ENCODE measurements around the gene RAB1B. TPM values are rescaled to one million over a fixed set of nuclear protein-coding genes. Genes with fewer than 3 reads are reported as not detected.

Gene RAB1B
- total and polyA plus RNA-seq, 4 donors = 78.6 to 203 (median 168) TPM

- H3K4me1 ChIP-seq (ENCODE audit: control insufficient read depth in 5 of 5, insufficient read depth in 5 of 5, low read length in 5 of 5) = peaks cover 0 to 22% (median 12%) of the 10 kb centered on the region in 5 donors
- no peak for ATAC-seq (ENCODE audit: insufficient read depth, low FRiP score)
- H3K9ac ChIP-seq (ENCODE audit: insufficient read depth in 1 of 2, low read length in 2 of 2) = peak overlapping the region; percentile 69 to 96
- peak overlapping the region; percentile 93 to 97 for H3K27ac ChIP-seq (ENCODE audit: low read depth in 1 of 2, low read length in 1 of 2)
- DNase-seq = peak in 2 of 3 donors; percentile 29 to 31
- peaks cover 3 to 17% (median 10%) of the 10 kb centered on the region in 4 donors for H3K36me3 ChIP-seq (ENCODE audit: control insufficient read depth in 4 of 4, insufficient read depth in 4 of 4, low read length in 4 of 4)
- 40 to 45% methylated on average over 20 of the region's 20 CpGs for WGBS, 2 donors
- peak overlapping the region; percentile 90 for H3K4me3 ChIP-seq
- H3K27me3 ChIP-seq (ENCODE audit: control insufficient read depth in 3 of 3, insufficient read depth in 3 of 3, low read length in 2 of 3) = peaks cover 0 to 14% (median 14%) of the 10 kb centered on the region in 3 donors
- no peak for TF ChIP-seq CTCF (IDR thresholded peaks at IDR 0.05; ENCODE audit: control extremely low read depth, extremely low read depth)
- H3K9me3 ChIP-seq (ENCODE audit: control insufficient read depth in 4 of 4, insufficient read depth in 3 of 4, low read length in 3 of 4) = no peaks in the 10 kb centered on the region
Observed at GRCh38 chr11:66287889-66288670, 19.6 kb downstream of the RAB1B start.

GRCh38 chr11:66288671-66289547, 20.5 kb downstream of the RAB1B start, which contains the start of gene YIF1A:
YIF1A (minus strand) TSS chr11:66289143; CDS start chr11:66288985, 158 bp downstream.
- DNase-seq (peak; percentile 99 to 100 (median 100)), ATAC-seq (ENCODE audit: insufficient read depth, low FRiP score) (peak; percentile 96)
- peaks cover 3 to 15% (median 10%) of the 10 kb centered on the region in 4 donors for H3K36me3 ChIP-seq (ENCODE audit: control insufficient read depth in 4 of 4, insufficient read depth in 4 of 4, low read length in 4 of 4)
- H3K27me3 ChIP-seq (ENCODE audit: control insufficient read depth in 3 of 3, insufficient read depth in 3 of 3, low read length in 2 of 3) = peaks cover 0 to 23% (median 22%) of the 10 kb centered on the region in 3 donors
- 0 to 1% methylated on average over 74 to 87 of the region's 87 CpGs for WGBS, 2 donors
- peak within 1 kb of the TSS; percentile 90 for H3K4me3 ChIP-seq
- peak within 1 kb of the TSS; percentile 88 to 96 for H3K9ac ChIP-seq (ENCODE audit: insufficient read depth in 1 of 2, low read length in 2 of 2)
- TF ChIP-seq CTCF (IDR thresholded peaks at IDR 0.05; ENCODE audit: control extremely low read depth, extremely low read depth) = no peak
- peak within 1 kb of the TSS; percentile 93 to 97 for H3K27ac ChIP-seq (ENCODE audit: low read depth in 1 of 2, low read length in 1 of 2)
- no peaks in the 10 kb centered on the region for H3K9me3 ChIP-seq (ENCODE audit: control insufficient read depth in 4 of 4, insufficient read depth in 3 of 4, low read length in 3 of 4)
- peaks cover 0 to 22% (median 12%) of the 10 kb centered on the region in 5 donors for H3K4me1 ChIP-seq (ENCODE audit: control insufficient read depth in 5 of 5, insufficient read depth in 5 of 5, low read length in 5 of 5)

- DNase-seq (peak; percentile 87 to 89 (median 87)), ATAC-seq (ENCODE audit: insufficient read depth, low FRiP score) (peak; percentile 38)
- Histone ChIP-seq H3K27me3 (ENCODE audit: control insufficient read depth in 3 of 3, insufficient read depth in 3 of 3, low read length in 2 of 3) (peaks cover 0 to 25% (median 23%) of the 10 kb centered on the region in 3 donors), H3K27ac (ENCODE audit: low read depth in 1 of 2, low read length in 1 of 2) (peak overlapping the region; percentile 82 to 92), H3K4me1 (ENCODE audit: control insufficient read depth in 5 of 5, insufficient read depth in 5 of 5, low read length in 5 of 5) (peaks cover 0 to 22% (median 12%) of the 10 kb centered on the region in 5 donors), H3K9ac (ENCODE audit: insufficient read depth in 1 of 2, low read length in 2 of 2) (peak overlapping the region in 1 of 2 donors; percentile 88), H3K36me3 (ENCODE audit: control insufficient read depth in 4 of 4, insufficient read depth in 4 of 4, low read length in 4 of 4) (peaks cover 0 to 12% (median 7%) of the 10 kb centered on the region in 4 donors), H3K9me3 (ENCODE audit: control insufficient read depth in 4 of 4, insufficient read depth in 3 of 4, low read length in 3 of 4) (no peaks in the 10 kb centered on the region), H3K4me3 (peak overlapping the region; percentile 55)
- TF ChIP-seq CTCF (IDR thresholded peaks at IDR 0.05; ENCODE audit: control extremely low read depth, extremely low read depth) = no peak
- WGBS, 2 donors = 11 to 12% methylated on average over 36 of the region's 36 CpGs
Observed at GRCh38 chr11:66289548-66290329, 21.3 kb downstream of the RAB1B start.
